ENCODE data around the gene LMO1. TPM values are rescaled to one million over a fixed set of nuclear protein-coding genes. Genes with fewer than 3 reads are reported as not detected.

LMO1 gene
- total and polyA plus RNA-seq, 7 donors: 0.74 to 9.3 (median 3.2) TPM

GRCh38 chr11:8199676-8200075 is 64.0 kb downstream of the LMO1 start:
- H3K4me3 ChIP-seq: no peak overlapping the region
- ATAC-seq: no peak
- H3K36me3 ChIP-seq (ENCODE audit: insufficient read depth in 1 of 2, low read depth in 1 of 2): no peaks in the 10 kb centered on the region
- peaks cover 0 to 6% (median 3%) of the 10 kb centered on the region in 3 donors for H3K27me3 ChIP-seq (ENCODE audit: insufficient read depth in 3 of 3, low read length in 2 of 3)
- 55 to 77% (median 61%) methylated on average over 2 of the region's 2 CpGs for WGBS, 3 donors
- H3K4me1 ChIP-seq: no peaks in the 10 kb centered on the region
- no peak for DNase-seq
- H3K9me3 ChIP-seq: no peaks in the 10 kb centered on the region
- intact Hi-C loops (cut with DNase I): no loop called here
- no peak for TF ChIP-seq CTCF (IDR thresholded peaks at IDR 0.05)
- no peak overlapping the region for H3K27ac ChIP-seq

DNA sequence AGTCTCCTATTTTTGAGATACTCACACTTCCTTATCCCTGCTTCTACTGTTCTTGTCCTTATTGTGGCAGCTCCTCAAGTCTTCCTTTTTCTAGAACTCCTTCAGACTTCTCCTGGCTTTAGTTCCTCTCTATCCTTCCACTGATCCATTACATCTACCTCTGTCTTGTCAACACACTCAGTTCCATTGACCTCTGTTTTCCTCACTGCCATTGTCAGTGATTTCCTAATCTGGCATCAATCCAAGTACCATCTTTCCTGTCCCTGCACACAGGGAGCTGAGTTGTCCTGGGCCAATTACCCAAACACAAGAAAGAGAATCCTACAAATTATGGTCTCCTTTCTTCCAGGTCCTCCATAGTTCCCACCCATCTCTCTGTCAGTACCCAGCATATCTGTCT is 66.9 kb downstream of the LMO1 start:
- Histone ChIP-seq H3K27me3 (ENCODE audit: insufficient read depth in 3 of 3, low read length in 2 of 3) (peaks cover 0 to 6% (median 3%) of the 10 kb centered on the region in 3 donors), H3K36me3 (ENCODE audit: insufficient read depth in 1 of 2, low read depth in 1 of 2) (no peaks in the 10 kb centered on the region), H3K27ac (no peak overlapping the region), H3K4me1 (no peaks in the 10 kb centered on the region), H3K9me3 (no peaks in the 10 kb centered on the region), H3K4me3 (no peak overlapping the region)
- DNase-seq (no peak), ATAC-seq (no peak)
- TF ChIP-seq CTCF (IDR thresholded peaks at IDR 0.05): no peak
- intact Hi-C loops (cut with DNase I): no loop called here

DNA sequence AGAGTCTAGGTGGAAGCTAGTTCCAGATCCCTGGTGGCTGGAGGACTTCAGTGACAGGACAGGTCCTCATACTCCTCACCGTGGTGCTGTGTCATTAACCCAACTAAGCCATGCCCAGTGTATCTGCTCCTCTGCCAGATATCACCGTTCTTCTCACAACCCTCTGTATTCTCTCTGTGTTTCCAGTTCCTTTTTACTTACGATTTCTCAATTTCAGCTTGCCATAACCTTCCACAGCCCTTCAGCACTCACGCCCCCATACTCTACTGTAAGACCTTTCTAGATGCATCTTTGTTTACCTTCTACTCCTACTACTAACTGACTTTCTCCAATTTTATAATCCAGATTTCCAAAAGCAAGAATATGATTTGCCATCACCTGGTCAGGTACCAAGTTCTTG is 68.7 kb downstream of the LMO1 start:
- DNase-seq: no peak
- Histone ChIP-seq H3K4me3 (no peak overlapping the region), H3K9me3 (no peaks in the 10 kb centered on the region), H3K27ac (no peak overlapping the region), H3K27me3 (ENCODE audit: insufficient read depth in 3 of 3, low read length in 2 of 3) (peaks cover 0 to 6% (median 3%) of the 10 kb centered on the region in 3 donors), H3K36me3 (ENCODE audit: insufficient read depth in 1 of 2, low read depth in 1 of 2) (no peaks in the 10 kb centered on the region), H3K4me1 (no peaks in the 10 kb centered on the region)
- no peak for TF ChIP-seq CTCF (IDR thresholded peaks at IDR 0.05)
- intact Hi-C loops (cut with DNase I): no loop called here
- ATAC-seq: no peak
- 71 to 78% (median 73%) methylated on average over 4 of the region's 4 CpGs for WGBS, 3 donors

DNA sequence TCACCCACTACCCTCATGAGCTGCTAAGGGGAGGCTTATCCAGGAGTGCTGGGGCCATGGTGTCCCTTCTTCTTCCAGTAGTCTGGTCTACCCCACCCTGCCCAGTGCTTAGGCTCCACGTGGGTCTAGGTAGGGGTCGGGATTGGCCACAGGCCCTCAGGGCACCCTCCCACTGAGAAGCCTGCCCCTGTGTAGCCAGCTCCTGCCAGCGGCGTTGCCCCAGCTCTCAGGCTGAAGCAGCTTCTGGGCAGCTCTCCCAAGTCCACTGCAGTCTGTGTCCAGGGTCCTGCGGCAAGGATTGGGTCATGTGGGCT is 70.8 kb downstream of the LMO1 start:
- Histone ChIP-seq H3K4me1 (no peaks in the 10 kb centered on the region), H3K9me3 (no peaks in the 10 kb centered on the region), H3K4me3 (no peak overlapping the region), H3K36me3 (ENCODE audit: insufficient read depth in 1 of 2, low read depth in 1 of 2) (no peaks in the 10 kb centered on the region), H3K27me3 (ENCODE audit: insufficient read depth in 3 of 3, low read length in 2 of 3) (no peaks in the 10 kb centered on the region), H3K27ac (no peak overlapping the region)
- ATAC-seq (peak in 3 of 4 donors; percentile 24 to 43 (median 36)), DNase-seq (no peak)
- 26 to 40% (median 28%) methylated on average over 5 of the region's 5 CpGs for WGBS, 3 donors
- intact Hi-C loops (cut with DNase I): no loop called here
- TF ChIP-seq CTCF (IDR thresholded peaks at IDR 0.05): no peak

GRCh38 chr11:8192016-8192895 is 71.4 kb downstream of the LMO1 start:
- no peak overlapping the region for H3K27ac ChIP-seq
- H3K27me3 ChIP-seq (ENCODE audit: insufficient read depth in 3 of 3, low read length in 2 of 3): no peaks in the 10 kb centered on the region
- ATAC-seq: peak; percentile 77 to 89 (median 78)
- DNase-seq: peak; percentile 50 to 65
- peak; percentile 77 for TF ChIP-seq CTCF (IDR thresholded peaks at IDR 0.05)
- no peaks in the 10 kb centered on the region for H3K36me3 ChIP-seq (ENCODE audit: insufficient read depth in 1 of 2, low read depth in 1 of 2)
- no peak overlapping the region for H3K4me3 ChIP-seq
- intact Hi-C loops (cut with DNase I): no loop called here
- no peaks in the 10 kb centered on the region for H3K4me1 ChIP-seq
- 73 to 74% (median 73%) methylated on average over 19 of the region's 19 CpGs for WGBS, 3 donors
- no peaks in the 10 kb centered on the region for H3K9me3 ChIP-seq
